ENCODE data around the gene NBAS. TPM values are rescaled to one million over a fixed set of nuclear protein-coding genes. Genes with fewer than 3 reads are reported as not detected.

Gene NBAS
- total and polyA plus RNA-seq, 10 of the 15 experiments (the other 5 are each of a cell fraction or from before 2014, with no cell fraction given), result 4.3 to 32.7 (median 20.8) TPM

DNA sequence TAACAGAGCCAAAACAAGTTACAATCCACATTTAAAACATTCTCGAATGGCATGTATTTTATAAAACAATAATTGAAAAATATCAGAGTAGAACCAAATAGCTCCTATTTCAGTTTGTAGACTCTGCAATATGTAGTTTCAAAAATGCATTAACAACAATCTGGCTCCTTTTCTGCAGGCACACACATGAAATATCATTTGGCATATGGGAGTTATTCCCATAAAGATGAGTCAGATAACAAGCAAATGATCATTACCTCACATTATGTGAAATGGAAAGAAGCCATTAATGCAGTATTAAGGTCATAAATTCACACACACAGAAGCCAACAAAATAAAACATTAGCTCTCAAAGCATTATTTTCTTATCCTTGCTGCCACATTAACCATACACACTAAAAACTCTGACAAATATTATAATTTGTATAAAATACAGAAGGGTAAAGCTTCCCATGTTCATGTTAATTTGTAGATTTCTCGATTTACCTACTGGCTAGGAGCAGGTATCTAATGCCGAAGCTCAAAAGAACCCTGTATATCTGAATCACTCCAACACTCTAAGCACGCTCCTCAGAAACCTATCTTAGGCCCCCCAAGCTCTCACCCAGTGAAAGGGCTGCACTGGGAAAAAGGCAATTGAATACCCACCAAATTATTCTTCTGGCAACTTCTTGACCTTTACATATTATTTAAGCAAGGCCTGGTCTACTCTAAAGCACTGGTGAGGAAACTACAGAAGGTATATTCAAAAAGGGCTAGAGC, 13.8 kb downstream of the NBAS start:
- TF ChIP-seq POU2F2 (IDR thresholded peaks at IDR 0.05; ENCODE audit: borderline replicate concordance, low read depth, low read length), result no peak
- no peak for TF ChIP-seq RELA (IDR thresholded peaks at IDR 0.05; ENCODE audit: borderline replicate concordance, partially characterized antibody)
- no peak for TF ChIP-seq TCF3 (IDR thresholded peaks at IDR 0.05; ENCODE audit: borderline replicate concordance, insufficient read depth, low read depth, low read length)
- TF ChIP-seq SREBF2 (IDR thresholded peaks at IDR 0.05; ENCODE audit: low read length), result no peak
- no peak for TF ChIP-seq IRF4 (IDR thresholded peaks at IDR 0.05; ENCODE audit: low read depth, low read length)
- intact Hi-C loops (cut with micrococcal nuclease; ENCODE audit: unreplicated experiment), result no loop called here
- Histone ChIP-seq H3K4me3 (no peak overlapping the region), H3K36me3 (ENCODE audit: control insufficient read depth in 2 of 2, insufficient read depth in 2 of 2, low read length in 1 of 2) (no peaks in the 10 kb centered on the region; a peak in 3 of 4 replicates), H3K27ac (ENCODE audit: control insufficient read depth, insufficient read depth) (no peak overlapping the region), H4K20me1 (ENCODE audit: control insufficient read depth, insufficient read depth) (no peaks in the 10 kb centered on the region), H3K9me3 (replicated peaks; ENCODE audit: control insufficient read depth, insufficient read depth, low read length) (no peaks in the 10 kb centered on the region), H3K9ac (ENCODE audit: control insufficient read depth, insufficient read depth, low read length) (no peak overlapping the region), H3K4me2 (ENCODE audit: control insufficient read depth, insufficient read depth) (no peak overlapping the region), H3K27me3 (replicated peaks in 1 of 2; ENCODE audit: control insufficient read depth in 2 of 2, insufficient read depth in 2 of 2, low read length in 1 of 2) (no peaks in the 10 kb centered on the region), H2AFZ (ENCODE audit: control insufficient read depth, low read depth, low read length) (no peak overlapping the region), H3K4me1 (ENCODE audit: control insufficient read depth, insufficient read depth, low read length) (no peaks in the 10 kb centered on the region), H3K79me2 (ENCODE audit: control insufficient read depth, insufficient read depth, low read length) (no peaks in the 10 kb centered on the region)
- no TSS peak for BruUV-seq (replicated peaks)
- ChIA-PET SMC1A (ENCODE audit: uncharacterized antibody, unreplicated experiment) (interaction anchor here (0.9 to 1.6 kb wide), 3 partner anchors 9 to 15 kb away, joined by 3 to 7 read pairs (median 4); no protein-coding TSS in a partner anchor), RAD21 (ENCODE audit: unreplicated experiment) (no interaction called here), CTCF (interaction anchor here (1.1 to 2.5 kb wide), 6 partner anchors 9 to 35 kb away, joined by 3 to 21 read pairs (median 6); partner anchors contain the start of gene NBAS), POLR2A (no interaction called here)
- DNase-seq (ENCODE audit: low read depth, low spot score), result no peak
- in situ Hi-C loops (cut with MboI), result no loop called here
- 70% methylated on average over 4 of the region's 4 CpGs for WGBS (ENCODE audit: insufficient coverage, insufficient replicate concordance, low lambda C conversion rate, missing lambda C conversion rate)
- no peak for FAIRE-seq
- ATAC-seq, result no peak

All from GM12878 (cell line).